Ectodermal cell (in vitro differentiated cells): ENCODE results near the gene CCDC102B.

Source experiments
- H3K27ac ChIP-seq: 2 replicates; pipeline ENCODE4 v1.7.0; 2013; ENCODE audit warnings: mild to moderate bottlenecking, low read depth, low read length; ENCODE audit not compliant: insufficient read depth, poor library complexity, severe bottlenecking
- H3K27me3 ChIP-seq: 2 replicates; pipeline ENCODE4 v1.7.0; 2013; ENCODE audit warnings: mild to moderate bottlenecking, low read length; ENCODE audit not compliant: insufficient read depth, control insufficient read depth, poor library complexity, severe bottlenecking
- H3K36me3 ChIP-seq: one replicate; pipeline ENCODE4 v1.7.0; 2013; ENCODE audit warnings: low read length; ENCODE audit not compliant: control insufficient read depth, insufficient read depth
- H3K4me1 ChIP-seq: one replicate; pipeline ENCODE4 v1.7.0; 2013; ENCODE audit warnings: low read length; ENCODE audit not compliant: control insufficient read depth, insufficient read depth
- H3K4me3 ChIP-seq: 2 replicates; pipeline ENCODE4 v1.7.0; 2013; ENCODE audit warnings: low read depth, low read length, control low read depth; ENCODE audit not compliant: insufficient read depth
- H3K9me3 ChIP-seq: 2 replicates; pipeline ENCODE4 v1.7.0; 2013; ENCODE audit warnings: mild to moderate bottlenecking, low read length, moderate library complexity; ENCODE audit not compliant: control insufficient read depth
- WGBS, 2 experiments: methylation state at CpG; one replicate each; pipeline ENCODE4 v1.1.7; 2013; ENCODE audit warnings: missing lambda C conversion rate in 2 of 2; 5-methylcytosine and 5-hydroxymethylcytosine counted together

The CCDC102B gene

DNA sequence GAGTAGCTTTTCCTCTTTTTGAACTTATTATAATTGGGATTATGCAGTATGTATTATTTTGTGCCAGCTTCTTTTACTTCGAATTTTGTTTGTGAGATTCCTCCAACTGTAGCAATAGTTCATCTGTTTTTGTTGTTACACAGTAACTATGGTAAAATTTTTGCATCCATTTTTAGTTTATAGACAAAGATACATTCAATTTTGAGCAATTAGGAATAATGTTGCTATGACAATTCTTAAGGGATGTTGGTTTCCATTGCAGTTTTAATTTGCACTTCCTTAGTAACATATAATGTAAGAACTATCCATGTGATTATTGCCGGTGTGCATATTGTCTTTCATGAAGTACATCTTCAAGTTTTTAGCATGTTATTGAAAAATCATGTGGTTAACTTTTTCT is 20.7 kb downstream of the CCDC102B start:
- Histone ChIP-seq H3K27me3 (no peaks in the 10 kb centered on the region), H3K4me1 (no peaks in the 10 kb centered on the region), H3K4me3 (no peak overlapping the region), H3K36me3 (no peaks in the 10 kb centered on the region), H3K27ac (no peak overlapping the region), H3K9me3 (no peaks in the 10 kb centered on the region)
- 61 to 64% methylated on average over 1 to 2 of the region's 2 CpGs for WGBS, 2 experiments

DNA sequence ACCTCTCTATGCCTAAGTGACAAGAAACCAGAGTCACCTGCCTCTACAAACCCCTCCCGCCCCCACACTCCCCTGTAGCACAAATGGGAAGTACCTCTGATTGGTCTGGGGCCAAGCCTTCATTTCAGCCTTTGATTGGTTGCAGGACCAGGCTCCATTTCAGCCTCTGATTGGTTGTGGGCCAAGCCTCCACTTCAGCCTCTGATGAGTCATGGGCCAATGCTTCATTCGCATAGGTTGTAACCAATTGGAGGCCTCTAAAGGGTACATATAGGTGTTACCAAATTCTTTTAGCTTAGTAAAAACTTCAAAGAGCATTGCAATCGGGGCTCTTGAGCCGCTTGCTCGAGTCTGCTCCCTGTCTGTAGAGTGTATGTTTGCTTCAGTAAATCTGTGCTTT is 25.0 kb downstream of the CCDC102B start:
- no peak overlapping the region for H3K27ac ChIP-seq
- H3K4me1 ChIP-seq = no peaks in the 10 kb centered on the region
- H3K27me3 ChIP-seq = no peaks in the 10 kb centered on the region
- no peaks in the 10 kb centered on the region for H3K9me3 ChIP-seq
- no peaks in the 10 kb centered on the region for H3K36me3 ChIP-seq
- no peak overlapping the region for H3K4me3 ChIP-seq
- WGBS, 2 experiments = 87 to 93% methylated on average over 5 of the region's 5 CpGs

DNA sequence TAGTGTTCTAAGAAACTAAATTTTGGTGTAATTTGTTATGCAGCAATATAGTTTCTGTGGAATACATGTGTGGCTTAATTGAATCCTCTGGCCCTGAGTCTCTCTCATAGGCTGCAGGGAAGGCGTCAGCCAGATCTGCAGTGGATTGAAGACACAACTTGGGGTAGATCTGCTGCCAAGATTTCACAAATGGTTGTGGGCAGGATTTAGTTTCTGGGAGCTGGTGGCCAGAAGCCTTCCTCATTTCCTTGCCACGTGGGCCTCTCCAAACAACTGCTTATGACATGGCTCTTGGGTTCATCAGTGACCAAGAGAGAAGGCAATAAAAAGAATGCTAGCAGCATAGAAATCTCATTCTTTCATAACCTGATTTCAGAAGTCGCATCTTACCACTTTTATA is 28.2 kb downstream of the CCDC102B start:
- Histone ChIP-seq H3K36me3 (no peaks in the 10 kb centered on the region), H3K27ac (no peak overlapping the region), H3K27me3 (no peaks in the 10 kb centered on the region), H3K9me3 (no peaks in the 10 kb centered on the region), H3K4me1 (no peaks in the 10 kb centered on the region), H3K4me3 (no peak overlapping the region)
- WGBS, 2 experiments = 87 to 95% methylated on average over 2 to 3 of the region's 3 CpGs

DNA sequence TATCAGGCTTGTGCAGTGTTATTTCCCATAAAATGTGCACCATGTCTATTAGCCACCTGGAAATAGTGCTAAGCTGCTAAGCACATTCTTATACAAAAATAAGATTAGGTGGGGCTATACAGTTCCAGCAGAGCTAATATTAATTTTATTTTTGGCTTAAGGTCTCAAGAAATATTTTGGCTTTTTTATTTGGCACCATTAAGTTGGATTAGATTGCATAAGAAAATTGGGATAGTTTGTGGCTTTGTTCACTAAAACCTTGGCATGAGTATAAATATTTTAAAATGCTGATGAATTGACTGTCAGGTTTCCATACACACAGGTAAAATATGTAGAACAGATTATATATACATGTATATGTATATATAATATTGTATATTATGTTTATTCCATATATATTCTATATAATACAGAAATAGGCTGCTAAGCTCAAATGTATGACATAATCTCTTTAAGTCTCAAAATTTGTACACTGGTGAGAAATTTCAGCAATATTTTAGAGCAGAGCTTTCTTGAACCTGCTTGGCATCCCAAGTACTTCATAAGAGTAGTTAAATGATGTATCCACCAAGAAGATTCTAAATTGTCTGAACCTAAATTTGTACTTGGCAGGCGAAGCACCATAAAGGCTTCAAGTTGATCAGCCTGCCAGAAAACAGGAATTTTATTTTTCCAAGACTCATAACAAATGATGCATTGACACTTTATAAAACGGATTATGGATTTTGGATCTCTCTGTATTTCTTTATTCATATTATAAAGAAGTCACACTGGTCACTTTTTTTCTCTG is 32.6 kb downstream of the CCDC102B start:
- Histone ChIP-seq H3K4me3 (no peak overlapping the region), H3K27ac (no peak overlapping the region), H3K4me1 (no peaks in the 10 kb centered on the region), H3K9me3 (no peaks in the 10 kb centered on the region), H3K27me3 (no peaks in the 10 kb centered on the region), H3K36me3 (no peaks in the 10 kb centered on the region)
- 100% methylated on average over 1 of the region's 2 CpGs for WGBS, 2 experiments

DNA sequence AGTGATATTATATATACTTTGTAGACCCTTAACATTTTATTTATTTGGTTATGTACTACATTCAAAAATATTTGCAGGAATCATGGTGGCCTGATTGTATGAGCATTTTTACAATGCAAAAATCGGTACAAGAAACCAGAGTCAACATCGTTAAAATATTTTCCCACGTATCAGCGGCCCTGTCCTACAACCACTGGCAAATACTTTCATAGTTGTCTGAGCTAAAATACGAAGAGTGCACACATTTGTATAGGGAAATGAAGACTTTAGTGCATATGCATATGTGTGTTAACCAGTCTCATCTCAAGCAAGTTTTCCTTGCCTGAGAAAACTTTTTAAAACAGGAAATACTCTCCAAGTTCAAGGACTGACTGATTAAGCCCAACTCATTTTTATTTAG is 35.9 kb downstream of the CCDC102B start:
- no peak overlapping the region for H3K27ac ChIP-seq
- no peaks in the 10 kb centered on the region for H3K27me3 ChIP-seq
- H3K4me3 ChIP-seq = no peak overlapping the region
- H3K36me3 ChIP-seq = no peaks in the 10 kb centered on the region
- no peaks in the 10 kb centered on the region for H3K9me3 ChIP-seq
- WGBS, 2 experiments = 75 to 78% methylated on average over 5 of the region's 5 CpGs
- H3K4me1 ChIP-seq = no peaks in the 10 kb centered on the region

DNA sequence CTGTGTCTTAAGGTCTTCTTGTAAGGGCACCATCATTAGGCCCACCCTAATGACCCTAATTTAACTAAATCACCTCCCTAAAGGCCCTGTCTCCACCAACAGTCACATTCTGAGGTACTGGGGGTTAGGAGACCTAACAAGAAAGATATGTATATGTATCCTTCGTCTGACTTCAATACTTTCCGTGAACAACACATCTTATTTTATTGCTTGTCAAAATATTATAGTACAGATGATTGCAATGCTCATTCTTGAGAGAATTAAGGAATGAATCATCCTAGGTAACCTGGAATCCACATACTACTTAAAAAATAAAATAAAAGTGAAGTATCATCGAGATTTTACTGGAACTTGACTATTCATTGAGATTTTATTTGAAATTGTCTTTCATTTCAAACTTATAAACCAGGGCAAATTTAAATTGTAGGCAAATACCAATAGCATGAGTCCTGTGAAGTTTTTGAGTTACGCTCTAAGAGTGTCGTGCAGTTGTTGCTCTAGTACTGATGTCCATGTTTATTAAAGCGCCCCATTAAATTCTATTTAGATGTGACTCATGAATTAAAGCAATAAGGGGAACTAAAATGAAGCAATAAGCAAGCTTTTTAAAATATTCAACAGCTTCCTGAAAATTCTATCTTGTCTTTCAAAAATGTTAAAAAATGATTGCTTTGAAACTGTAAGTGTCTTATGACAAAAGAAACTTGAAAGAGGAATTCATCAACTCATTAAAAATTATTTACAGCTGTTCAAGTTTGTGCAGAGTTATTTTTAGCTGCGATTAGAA is 40.0 kb downstream of the CCDC102B start:
- Histone ChIP-seq H3K27me3 (no peaks in the 10 kb centered on the region), H3K9me3 (no peaks in the 10 kb centered on the region), H3K27ac (no peak overlapping the region), H3K4me1 (no peaks in the 10 kb centered on the region), H3K36me3 (no peaks in the 10 kb centered on the region), H3K4me3 (no peak overlapping the region)
- WGBS, 2 experiments = 89 to 100% methylated on average over 4 to 5 of the region's 7 CpGs

DNA sequence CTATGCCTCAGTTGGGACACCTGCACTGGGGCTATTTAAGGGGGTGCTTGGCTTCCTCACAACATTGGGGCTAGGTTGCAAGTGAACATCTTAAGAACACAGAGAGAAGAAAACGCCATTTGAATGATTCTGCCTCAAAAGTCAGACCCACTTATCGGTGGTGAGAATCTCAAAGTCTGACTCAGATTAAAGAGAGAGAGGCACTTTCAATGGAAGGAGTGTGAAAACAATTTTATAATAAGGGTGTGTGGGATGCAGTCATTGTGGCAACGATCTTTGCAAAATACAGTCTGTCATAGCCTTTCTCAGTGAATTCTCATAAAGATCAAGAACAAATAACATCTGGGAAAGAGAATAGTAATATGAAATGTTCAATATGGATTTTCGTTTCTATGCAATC is 41.8 kb downstream of the CCDC102B start:
- no peak overlapping the region for H3K27ac ChIP-seq
- no peak overlapping the region for H3K4me3 ChIP-seq
- H3K27me3 ChIP-seq = no peaks in the 10 kb centered on the region
- H3K36me3 ChIP-seq = no peaks in the 10 kb centered on the region
- no peaks in the 10 kb centered on the region for H3K9me3 ChIP-seq
- H3K4me1 ChIP-seq = no peaks in the 10 kb centered on the region
- 94 to 99% methylated on average over 3 of the region's 4 CpGs for WGBS, 2 experiments

DNA sequence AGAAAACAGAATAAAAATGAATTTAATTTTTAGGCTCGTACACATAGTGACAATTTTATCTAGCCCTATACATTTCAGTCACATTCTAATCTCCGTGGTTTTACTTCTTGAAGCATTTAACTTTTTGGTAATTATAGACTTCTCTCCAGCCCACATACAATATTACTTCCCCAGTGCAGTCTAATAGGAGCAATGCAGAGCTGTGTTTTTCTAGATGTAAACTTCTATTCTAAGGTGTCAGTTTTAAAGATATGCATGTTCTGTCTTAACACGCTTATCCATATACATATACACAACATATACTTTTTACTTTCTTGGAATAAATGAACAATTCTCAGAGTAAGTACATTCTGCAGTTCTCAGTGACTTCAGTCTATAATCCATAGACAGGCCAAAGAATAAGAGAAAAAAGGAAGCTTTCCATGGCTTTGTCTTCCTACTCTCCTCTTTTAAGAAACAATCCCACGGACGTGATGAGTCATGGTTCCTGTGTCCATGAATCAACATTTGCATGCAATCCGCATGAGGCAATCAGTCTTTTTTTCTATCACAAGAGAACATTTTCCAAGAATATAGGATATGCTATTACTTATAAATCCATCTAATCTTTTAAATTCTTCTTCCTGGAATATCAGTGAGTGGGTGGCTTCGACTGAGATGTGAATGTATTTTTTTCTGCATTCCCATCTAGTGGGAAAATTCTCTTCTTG is 42.8 kb downstream of the CCDC102B start:
- no peak overlapping the region for H3K27ac ChIP-seq
- WGBS, 2 experiments = 76 to 85% methylated on average over 5 to 7 of the region's 7 CpGs

DNA sequence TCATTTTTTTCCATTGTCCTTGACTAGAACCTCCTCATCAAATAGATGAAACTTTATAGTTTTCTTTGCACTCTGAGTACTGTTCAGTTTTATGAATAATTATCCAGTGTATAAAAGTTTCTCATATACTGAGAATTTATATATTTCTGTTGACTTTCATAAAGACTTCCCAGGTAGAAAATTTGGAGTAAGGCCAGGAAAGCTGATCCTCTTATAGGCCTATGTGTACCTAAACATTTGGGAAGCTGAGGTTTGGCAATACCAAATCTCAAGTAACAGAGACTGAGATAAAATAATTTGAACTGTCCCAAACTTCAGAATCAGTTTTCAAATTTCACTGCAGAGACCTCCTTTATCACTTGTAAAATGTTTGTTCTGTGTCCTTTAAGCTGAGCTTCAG is 43.4 kb downstream of the CCDC102B start:
- no peaks in the 10 kb centered on the region for H3K36me3 ChIP-seq
- H3K9me3 ChIP-seq = no peaks in the 10 kb centered on the region
- no peaks in the 10 kb centered on the region for H3K4me1 ChIP-seq
- no peak overlapping the region for H3K4me3 ChIP-seq
- no peaks in the 10 kb centered on the region for H3K27me3 ChIP-seq
- H3K27ac ChIP-seq = no peak overlapping the region

More for the DNA sequence above, 42.8 kb downstream of the CCDC102B start:
- no peaks in the 10 kb centered on the region for H3K9me3 ChIP-seq
- no peaks in the 10 kb centered on the region for H3K36me3 ChIP-seq
- H3K27me3 ChIP-seq = no peaks in the 10 kb centered on the region
- H3K4me3 ChIP-seq = no peak overlapping the region
- no peaks in the 10 kb centered on the region for H3K4me1 ChIP-seq

DNA sequence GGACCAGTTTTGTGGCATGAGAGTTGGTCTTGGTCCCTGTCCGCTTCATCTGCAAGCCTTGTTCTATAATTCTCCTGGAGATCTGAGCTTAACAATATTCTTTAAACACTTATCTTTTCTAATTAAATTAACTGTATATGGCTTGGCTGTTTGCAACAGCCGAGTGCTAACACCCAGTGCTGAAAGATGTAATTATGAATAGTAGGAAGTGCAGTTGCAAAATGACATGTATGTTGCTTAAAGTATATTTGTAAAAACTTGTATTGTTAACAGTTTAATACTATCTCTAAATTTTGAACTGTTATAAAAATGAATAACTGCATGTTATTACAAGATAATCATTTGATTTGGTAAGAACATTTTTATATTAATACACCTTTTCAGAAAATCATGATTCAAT is 45.1 kb downstream of the CCDC102B start:
- WGBS, 2 experiments = 95 to 100% methylated on average over 2 of the region's 2 CpGs
- H3K27ac ChIP-seq = no peak overlapping the region

More for the DNA sequence above, 45.1 kb downstream of the CCDC102B start:
- no peaks in the 10 kb centered on the region for H3K9me3 ChIP-seq
- H3K4me3 ChIP-seq = no peak overlapping the region
- no peaks in the 10 kb centered on the region for H3K36me3 ChIP-seq
- no peaks in the 10 kb centered on the region for H3K27me3 ChIP-seq
- no peaks in the 10 kb centered on the region for H3K4me1 ChIP-seq
